CD14-positive monocyte (primary cell): ENCODE results near the gene CEP112. TPM values are rescaled to one million over a fixed set of nuclear protein-coding genes. Genes with fewer than 3 reads are reported as not detected.

Experiments
- DNase-seq, 3 donors: peaks; one replicate each; pipeline ENCODE4 v3.0.0-alpha.2; 2011 to 2022
- H2AFZ ChIP-seq: 2 replicates; pipeline ENCODE4 v1.6.0; 2012; ENCODE audit warnings: mild to moderate bottlenecking, low read depth, low read length, inconsistent platforms; ENCODE audit not compliant: insufficient read depth, poor library complexity, severe bottlenecking
- H3K27ac ChIP-seq, 2 donors: 1 replicate in 1 of 2; 2 replicates in 1 of 2; pipeline ENCODE4 v1.5.1; 2012 to 2013; ENCODE audit warnings: low read length in 2 of 2, control low read depth in 1 of 2, inconsistent platforms in 1 of 2, low read depth in 1 of 2, mild to moderate bottlenecking in 1 of 2
- H3K27me3 ChIP-seq, 2 donors: one replicate each; pipeline versions ENCODE4 v1.6.0 to v1.6.1; 2011 to 2013; ENCODE audit warnings: low read length in 2 of 2; ENCODE audit not compliant: control insufficient read depth in 2 of 2, insufficient read depth in 2 of 2
- H3K36me3 ChIP-seq, 2 donors: replicated peaks in 1 of 2; 1 replicate in 1 of 2; 2 replicates in 1 of 2; pipeline versions ENCODE4 v1.5.1 to v1.6.1; 2012 to 2013; ENCODE audit warnings: low read length in 2 of 2, control low read depth in 1 of 2, inconsistent platforms in 1 of 2, mild to moderate bottlenecking in 1 of 2; ENCODE audit not compliant: insufficient read depth in 2 of 2, control insufficient read depth in 1 of 2
- H3K4me1 ChIP-seq, 2 donors: 1 replicate in 1 of 2; 2 replicates in 1 of 2; pipeline versions ENCODE4 v1.5.1 to v1.6.1; 2012 to 2013; ENCODE audit warnings: low read length in 2 of 2, control low read depth in 1 of 2, inconsistent platforms in 1 of 2, mild to moderate bottlenecking in 1 of 2, moderate library complexity in 1 of 2; ENCODE audit not compliant: insufficient read depth in 2 of 2, control insufficient read depth in 1 of 2
- H3K4me2 ChIP-seq: replicated peaks from 2 replicates; pipeline ENCODE3; 2012; ENCODE audit warnings: low read length, moderate library complexity, mild to moderate bottlenecking; ENCODE audit not compliant: poor library complexity, severe bottlenecking; ENCODE audit errors: extremely low read depth
- H3K4me3 ChIP-seq, 3 experiments: fragments of 200-600 bp in 1 of 3; sonication (generic) in 1 of 3; replicated peaks in 1 of 3; 1 replicate in 2 of 3; 2 replicates in 1 of 3; pipeline ENCODE4 v1.5.1; 2011 to 2013; ENCODE audit warnings: low read length in 3 of 3, mild to moderate bottlenecking in 3 of 3, control low read depth in 2 of 3, low read depth in 2 of 3, inconsistent platforms in 1 of 3, moderate library complexity in 1 of 3
- H3K79me2 ChIP-seq: 2 replicates; pipeline ENCODE4 v1.6.0; 2012; ENCODE audit warnings: mild to moderate bottlenecking, control low read depth, inconsistent platforms, low read length, moderate library complexity; ENCODE audit not compliant: insufficient read depth
- H3K9ac ChIP-seq: 2 replicates; pipeline ENCODE4 v1.6.0; 2017; ENCODE audit warnings: low read length, mild to moderate bottlenecking; ENCODE audit not compliant: insufficient read depth, poor library complexity, severe bottlenecking
- H3K9me3 ChIP-seq, 2 donors: replicated peaks in 1 of 2; 1 replicate in 1 of 2; 2 replicates in 1 of 2; pipeline versions ENCODE4 v1.5.1 to v1.6.1; 2012 to 2013; ENCODE audit warnings: low read length in 2 of 2, control low read depth in 1 of 2; ENCODE audit not compliant: control insufficient read depth in 1 of 2, insufficient read depth in 1 of 2
- H4K20me1 ChIP-seq: 2 replicates; pipeline ENCODE4 v1.6.0; 2012; ENCODE audit warnings: mild to moderate bottlenecking, low read length, control low read depth, moderate library complexity; ENCODE audit not compliant: insufficient read depth
- H3K27ac Mint-ChIP-seq, 7 donors: one replicate each; pipeline ENCODE4 v1.8.0; 2020; ENCODE audit warnings: mild to moderate bottlenecking in 7 of 7, mixed read lengths in 7 of 7, moderate library complexity in 6 of 7, inconsistent platforms in 2 of 7
- H3K27me3 Mint-ChIP-seq, 3 donors: one replicate each; pipeline ENCODE4 v1.8.0; 2021 to 2022; ENCODE audit warnings: low read depth in 3 of 3, mild to moderate bottlenecking in 3 of 3, mixed read lengths in 3 of 3, moderate library complexity in 3 of 3, inconsistent platforms in 1 of 3
- H3K36me3 Mint-ChIP-seq, 2 donors: one replicate each; pipeline ENCODE4 v1.8.0; 2020; ENCODE audit warnings: mixed read lengths in 2 of 2, inconsistent platforms in 1 of 2, mild to moderate bottlenecking in 1 of 2
- H3K4me1 Mint-ChIP-seq: one replicate; pipeline ENCODE4 v1.8.0; 2020; ENCODE audit warnings: mild to moderate bottlenecking, mixed read lengths
- H3K4me3 Mint-ChIP-seq, 2 donors: one replicate each; pipeline ENCODE4 v1.8.0; 2020; ENCODE audit warnings: mild to moderate bottlenecking in 2 of 2, mixed read lengths in 2 of 2, moderate library complexity in 1 of 2
- H3K9me3 Mint-ChIP-seq, 7 donors: one replicate each; pipeline ENCODE4 v1.8.0; 2020 to 2022; ENCODE audit warnings: mixed read lengths in 7 of 7, mild to moderate bottlenecking in 6 of 7, moderate library complexity in 6 of 7, inconsistent platforms in 2 of 7
- WGBS: methylation state at CpG from one replicate; pipeline ENCODE4 v1.1.5; 2013; ENCODE audit warnings: missing lambda C conversion rate; ENCODE audit not compliant: insufficient coverage; 5-methylcytosine and 5-hydroxymethylcytosine counted together
- intact Hi-C, 2 donors: fragments of 100-400 bp; cut with micrococcal nuclease; formaldehyde crosslinking; loops; one replicate each; pipeline versions ENCODE4 v1.15.0 to v1.15.1; 2023
- polyA plus RNA-seq, 3 donors: library from polyadenylated mRNA; depleted of rRNA in 1 of 3; unstranded in 2 of 3; stranded (reverse) in 1 of 3; fragments of 300-500 nt in 2 of 3; fragments of >200 nt in 1 of 3; fragmentation: Illumina TruSeq in 2 of 3; gene quantifications; 1 replicate in 2 of 3; 2 replicates in 1 of 3; pipeline ENCODE4 v1.2.3, GENCODE V29; 2012 to 2021
- TF ChIP-seq, protein P1 (sequence below): fragments of 200-600 bp; IDR thresholded peaks from one replicate; pipeline ENCODE4 v1.8.0; 2022; ENCODE audit warnings: antibody characterized with exemption, mild to moderate bottlenecking

The CEP112 gene
- polyA plus RNA-seq, 3 donors, result 0.10 TPM; not detected in 2

GRCh38 chr17:65780111-65780510 is 411.8 kb downstream of the CEP112 start:
- no peak for DNase-seq
- H3K36me3 Mint-ChIP-seq, result no peaks in the 10 kb centered on the region
- H3K9ac ChIP-seq, result no peak overlapping the region
- no CpG with 5 or more reads among the region's 1 CpG for WGBS
- no peaks in the 10 kb centered on the region for H4K20me1 ChIP-seq
- H3K27ac Mint-ChIP-seq, result no peak overlapping the region
- H3K27me3 ChIP-seq, result no peaks in the 10 kb centered on the region
- no peak overlapping the region for H3K27ac ChIP-seq
- TF ChIP-seq, protein P1, sequence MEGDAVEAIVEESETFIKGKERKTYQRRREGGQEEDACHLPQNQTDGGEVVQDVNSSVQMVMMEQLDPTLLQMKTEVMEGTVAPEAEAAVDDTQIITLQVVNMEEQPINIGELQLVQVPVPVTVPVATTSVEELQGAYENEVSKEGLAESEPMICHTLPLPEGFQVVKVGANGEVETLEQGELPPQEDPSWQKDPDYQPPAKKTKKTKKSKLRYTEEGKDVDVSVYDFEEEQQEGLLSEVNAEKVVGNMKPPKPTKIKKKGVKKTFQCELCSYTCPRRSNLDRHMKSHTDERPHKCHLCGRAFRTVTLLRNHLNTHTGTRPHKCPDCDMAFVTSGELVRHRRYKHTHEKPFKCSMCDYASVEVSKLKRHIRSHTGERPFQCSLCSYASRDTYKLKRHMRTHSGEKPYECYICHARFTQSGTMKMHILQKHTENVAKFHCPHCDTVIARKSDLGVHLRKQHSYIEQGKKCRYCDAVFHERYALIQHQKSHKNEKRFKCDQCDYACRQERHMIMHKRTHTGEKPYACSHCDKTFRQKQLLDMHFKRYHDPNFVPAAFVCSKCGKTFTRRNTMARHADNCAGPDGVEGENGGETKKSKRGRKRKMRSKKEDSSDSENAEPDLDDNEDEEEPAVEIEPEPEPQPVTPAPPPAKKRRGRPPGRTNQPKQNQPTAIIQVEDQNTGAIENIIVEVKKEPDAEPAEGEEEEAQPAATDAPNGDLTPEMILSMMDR, result no peak
- no peak overlapping the region for H3K4me3 Mint-ChIP-seq
- no peaks in the 10 kb centered on the region for H3K9me3 ChIP-seq
- H3K4me1 ChIP-seq, result no peaks in the 10 kb centered on the region
- H3K4me2 ChIP-seq, result no peak overlapping the region
- peaks cover 0 to 3% (median 0%) of the 10 kb centered on the region in 3 donors for H3K27me3 Mint-ChIP-seq
- H3K4me3 ChIP-seq, result no peak overlapping the region
- H3K79me2 ChIP-seq, result no peaks in the 10 kb centered on the region
- H2AFZ ChIP-seq, result no peak overlapping the region
- peaks cover 6% of the 10 kb centered on the region for H3K4me1 Mint-ChIP-seq
- peaks cover 0 to 9% (median 2%) of the 10 kb centered on the region in 7 donors for H3K9me3 Mint-ChIP-seq
- no peaks in the 10 kb centered on the region for H3K36me3 ChIP-seq
- intact Hi-C loops, result no loop called here

DNA sequence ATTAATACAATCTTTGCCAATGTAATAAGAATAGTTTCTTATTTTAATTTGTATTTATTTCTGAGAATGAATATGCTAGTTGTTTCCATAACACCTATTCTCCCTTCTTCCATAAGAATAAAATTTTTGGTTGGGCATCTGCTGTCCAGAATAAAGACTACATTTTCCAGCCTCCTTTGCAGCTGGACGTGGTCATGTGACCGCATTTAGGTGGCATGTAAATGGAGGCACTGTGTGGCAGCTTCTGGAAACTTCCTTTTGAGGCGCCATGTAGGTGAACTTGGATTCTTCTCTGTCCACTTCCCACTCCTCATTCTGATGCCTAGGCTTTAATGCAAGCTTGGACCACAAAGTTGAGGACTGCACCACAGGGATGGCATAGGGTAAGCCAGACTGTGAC is 415.0 kb downstream of the CEP112 start:
- peaks cover 0 to 4% (median 2%) of the 10 kb centered on the region in 7 donors for H3K9me3 Mint-ChIP-seq
- Histone ChIP-seq H3K9me3 (no peaks in the 10 kb centered on the region), H3K4me3 (no peak overlapping the region), H3K27ac (no peak overlapping the region), H2AFZ (no peak overlapping the region), H4K20me1 (no peaks in the 10 kb centered on the region), H3K4me1 (no peaks in the 10 kb centered on the region), H3K9ac (no peak overlapping the region), H3K4me2 (no peak overlapping the region), H3K36me3 (no peaks in the 10 kb centered on the region), H3K79me2 (no peaks in the 10 kb centered on the region), H3K27me3 (no peaks in the 10 kb centered on the region)
- TF ChIP-seq, protein P1, result no peak
- DNase-seq, result no peak
- no peaks in the 10 kb centered on the region for H3K36me3 Mint-ChIP-seq
- H3K27ac Mint-ChIP-seq, result no peak overlapping the region
- H3K4me3 Mint-ChIP-seq, result no peak overlapping the region
- peaks cover 6% of the 10 kb centered on the region for H3K4me1 Mint-ChIP-seq
- intact Hi-C loops, result no loop called here
- H3K27me3 Mint-ChIP-seq, result peaks cover 0 to 3% (median 0%) of the 10 kb centered on the region in 3 donors
- no CpG with 5 or more reads among the region's 3 CpGs for WGBS
